Lower leg skin (tissue), 4 donors: Measurements from ENCODE around the gene SUCLA2. TPM values are rescaled to one million over a fixed set of nuclear protein-coding genes. Genes with fewer than 3 reads are reported as not detected.

Experiments used
- DNase-seq, 2 donors: peaks; one replicate each; pipeline ENCODE4 v3.0.0-alpha.2; 2019; ENCODE audit warnings: low spot score in 2 of 2
- H3K4me3 ChIP-seq: fragments of 200-600 bp; sonication (generic); 2 replicates; pipeline ENCODE4 v1.5.1; 2017; ENCODE audit warnings: mild to moderate bottlenecking, low read depth; ENCODE audit not compliant: poor library complexity, severe bottlenecking
- CTCF ChIP-seq, 3 donors: fragments of 450-650 bp; IDR thresholded peaks; one replicate each; pipeline ENCODE4 v1.5.1; 2016; ENCODE audit warnings: antibody characterized with exemption in 3 of 3, mild to moderate bottlenecking in 3 of 3, moderate library complexity in 2 of 3
- POLR2A ChIP-seq, 2 donors: fragments of 450-650 bp; IDR thresholded peaks; one replicate each; pipeline ENCODE4 v1.6.1; 2016 to 2017; ENCODE audit warnings: antibody characterized with exemption in 2 of 2, mild to moderate bottlenecking in 1 of 2, moderate library complexity in 1 of 2
- WGBS, 2 donors: methylation state at CpG; one replicate each; pipeline ENCODE4 v1.1.5; 2018; 5-methylcytosine and 5-hydroxymethylcytosine counted together
- intact Hi-C: fragments of 100-400 bp; cut with DNase I; formaldehyde crosslinking; loops from one replicate; pipeline ENCODE4 v1.15.0; 2023; ENCODE audit warnings: low total_unique reads
- total RNA-seq, 4 donors: library from RNA; depleted of rRNA; stranded (reverse); fragments of >200 nt; gene quantifications; one replicate each; pipeline ENCODE4 v1.1.0, GENCODE V29; 2016

SUCLA2 gene
- total RNA-seq, 4 donors from 2014 or later, result 27.4 to 39.3 (median 35.4) TPM

- 85 to 89% methylated on average over 5 of the region's 5 CpGs for WGBS, 2 donors
- intact Hi-C loops, result no loop called here
- TF ChIP-seq POLR2A (IDR thresholded peaks at IDR 0.05), result no peak
- no peak for TF ChIP-seq CTCF (IDR thresholded peaks at IDR 0.05)
- no peak for DNase-seq
- no peak overlapping the region for H3K4me3 ChIP-seq
Measured at GRCh38 chr13:47934371-47934770, 66.7 kb downstream of the SUCLA2 start.

DNA sequence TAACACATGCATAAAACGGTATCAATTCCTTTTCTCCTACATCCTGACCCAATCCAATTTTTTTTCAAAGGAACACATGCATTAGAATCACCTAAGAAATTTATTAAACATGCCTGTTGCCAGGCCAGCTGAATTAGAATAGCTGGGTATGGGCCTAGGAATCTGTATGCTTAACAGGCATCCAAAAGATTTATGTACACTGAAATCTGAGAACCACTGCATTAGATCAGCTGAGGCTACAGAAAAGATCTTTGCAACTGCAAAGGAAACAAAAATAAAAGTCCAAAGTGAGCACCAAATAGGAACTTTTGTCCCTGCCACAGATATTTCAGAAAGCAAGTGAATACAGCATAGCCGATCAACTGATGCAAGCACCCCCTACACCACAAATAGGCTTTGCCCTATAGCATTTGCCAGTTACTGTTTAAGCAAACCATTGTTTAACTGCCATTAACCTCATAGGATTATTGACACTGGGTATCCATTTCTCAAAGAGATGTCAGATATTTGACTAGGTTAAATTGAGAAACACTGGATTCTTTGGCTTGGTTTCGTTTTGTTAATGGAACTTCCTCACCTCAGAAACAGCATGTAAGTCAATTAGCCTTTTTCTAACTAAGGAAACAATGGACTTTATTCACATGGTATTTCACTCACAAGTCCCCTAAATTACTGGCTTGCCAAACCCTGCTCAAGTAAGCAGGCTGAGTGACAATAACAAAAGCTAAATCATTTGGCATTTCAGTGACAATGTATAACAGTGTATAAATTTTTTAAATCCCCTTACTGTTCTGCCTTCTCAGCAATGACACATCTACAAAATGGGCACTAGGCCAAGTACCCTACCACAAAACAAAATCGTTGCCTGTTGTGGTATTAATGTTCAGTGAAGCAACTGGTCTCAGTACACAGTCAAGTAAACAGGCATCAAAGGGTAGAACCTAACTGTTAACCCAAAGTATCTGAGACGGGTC lies 67.8 kb downstream of the SUCLA2 start:
- no peak for DNase-seq
- WGBS, 2 donors, result 57 to 61% methylated on average over 5 of the region's 5 CpGs
- H3K4me3 ChIP-seq, result no peak overlapping the region
- intact Hi-C loops, result no loop called here
- no peak for TF ChIP-seq POLR2A (IDR thresholded peaks at IDR 0.05)
- no peak for TF ChIP-seq CTCF (IDR thresholded peaks at IDR 0.05)

DNA sequence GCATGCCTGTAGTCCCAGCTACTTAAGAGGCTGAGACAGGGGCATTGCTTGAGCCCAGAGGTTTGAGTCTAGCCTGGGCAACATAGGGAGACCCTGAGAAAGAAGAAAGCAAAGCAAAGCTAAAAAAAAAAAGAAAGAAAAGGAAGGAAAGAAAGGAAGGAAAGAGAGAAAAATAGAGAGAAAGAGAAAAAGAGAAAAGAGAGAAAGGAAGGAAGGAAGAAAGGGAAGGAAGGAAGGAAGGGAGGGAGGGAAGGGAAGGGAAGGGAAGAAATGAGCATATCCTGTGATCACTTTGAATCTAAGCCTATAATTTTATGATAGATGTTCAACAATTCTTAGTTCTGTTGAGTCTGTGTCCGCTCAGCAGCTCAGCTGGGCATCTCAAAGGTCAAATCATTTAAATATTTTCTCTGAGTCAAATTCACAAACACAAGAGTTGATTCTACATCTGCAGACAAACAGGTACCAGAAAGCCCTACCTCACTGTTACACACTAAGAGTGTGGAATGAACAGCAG lies 70.4 kb downstream of the SUCLA2 start:
- 90 to 93% methylated on average over 1 of the region's 1 CpG for WGBS, 2 donors
- DNase-seq, result no peak
- TF ChIP-seq POLR2A (IDR thresholded peaks at IDR 0.05) (no peak), CTCF (IDR thresholded peaks at IDR 0.05) (no peak)
- H3K4me3 ChIP-seq, result no peak overlapping the region
- intact Hi-C loops, result no loop called here

GRCh38 chr13:47929156-47929555 lies 71.9 kb downstream of the SUCLA2 start:
- intact Hi-C loops, result no loop called here
- no peak for DNase-seq
- WGBS, 2 donors, result 90 to 92% methylated on average over 3 of the region's 3 CpGs
- H3K4me3 ChIP-seq, result no peak overlapping the region
- TF ChIP-seq CTCF (IDR thresholded peaks at IDR 0.05) (no peak), POLR2A (IDR thresholded peaks at IDR 0.05) (no peak)

- 86 to 87% methylated on average over 4 of the region's 4 CpGs for WGBS, 2 donors
- no peak for DNase-seq
Measured at GRCh38 chr13:47917022-47917574, 84.0 kb downstream of the SUCLA2 start.

More at GRCh38 chr13:47917022-47917574, 84.0 kb downstream of the SUCLA2 start:
- no peak for TF ChIP-seq CTCF (IDR thresholded peaks at IDR 0.05)
- no peak overlapping the region for H3K4me3 ChIP-seq
- intact Hi-C loops, result no loop called here
